Stimulated activated CD4-positive, alpha-beta T cell treated with anti-CD3 and anti-CD28 coated beads, Interleukin-2, amount 100 ng/mL, for 48 hours (primary cell): ENCODE data around the gene TMEM164.

ENCODE experiments used
- DNase-seq, 2 donors: peaks; one replicate each; pipeline ENCODE4 v3.0.0-alpha.2; 2020

The TMEM164 gene

DNA sequence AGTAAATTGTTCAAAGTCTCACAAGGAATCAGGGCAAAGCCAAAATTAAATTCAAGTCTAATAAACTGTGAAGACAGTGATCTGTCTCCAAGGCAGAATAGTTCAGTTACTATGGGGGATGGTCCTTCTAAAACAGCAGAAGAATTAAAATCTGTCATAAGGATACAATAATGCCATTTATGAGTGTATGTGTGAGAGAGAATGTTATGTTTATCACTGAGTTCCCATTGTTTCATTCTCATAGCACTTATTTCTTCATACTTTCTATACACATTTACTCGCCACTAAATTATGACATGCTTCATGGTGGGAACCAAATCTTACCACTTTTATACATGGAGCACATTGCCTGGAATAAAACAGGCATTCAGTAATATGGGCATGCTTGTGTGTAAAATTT is 212.5 kb downstream of the TMEM164 start:
- DNase-seq = no peak

DNA sequence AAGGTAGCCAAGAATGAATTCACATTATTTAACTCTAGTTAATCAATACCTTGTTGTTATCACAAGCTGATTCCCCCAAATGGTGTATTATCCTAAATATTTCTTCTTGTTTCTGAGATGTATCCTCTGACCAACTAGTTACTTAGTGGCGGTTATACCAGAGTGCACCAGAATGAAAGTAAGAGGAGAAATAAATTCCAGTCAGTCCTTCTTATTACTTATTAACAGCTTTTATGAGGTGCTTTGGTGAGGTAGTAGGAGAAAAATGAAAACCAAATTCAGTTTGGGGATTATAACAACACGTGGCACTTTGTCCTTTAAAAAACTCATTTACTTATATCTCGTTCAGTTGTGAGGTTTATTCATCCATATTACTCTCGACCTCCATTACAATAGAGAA is 213.1 kb downstream of the TMEM164 start:
- no peak for DNase-seq

DNA sequence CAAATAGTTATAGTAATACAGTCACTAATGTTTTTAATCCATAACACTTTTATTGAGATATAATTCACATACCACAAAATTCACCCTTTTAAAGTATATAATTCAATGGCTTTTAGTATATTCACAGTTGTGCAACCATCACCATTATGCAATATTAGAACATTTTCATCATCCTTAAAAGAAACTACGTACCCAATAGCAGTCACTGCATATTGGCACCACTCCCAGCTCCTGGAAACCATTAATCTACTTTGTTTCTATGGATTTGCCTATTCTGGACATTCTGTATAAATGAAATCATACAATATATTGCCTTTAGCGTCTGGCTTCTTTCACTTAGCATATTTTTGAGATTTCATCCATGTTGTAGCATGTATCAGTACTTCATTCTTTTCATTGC is 215.7 kb downstream of the TMEM164 start:
- DNase-seq = no peak

DNA sequence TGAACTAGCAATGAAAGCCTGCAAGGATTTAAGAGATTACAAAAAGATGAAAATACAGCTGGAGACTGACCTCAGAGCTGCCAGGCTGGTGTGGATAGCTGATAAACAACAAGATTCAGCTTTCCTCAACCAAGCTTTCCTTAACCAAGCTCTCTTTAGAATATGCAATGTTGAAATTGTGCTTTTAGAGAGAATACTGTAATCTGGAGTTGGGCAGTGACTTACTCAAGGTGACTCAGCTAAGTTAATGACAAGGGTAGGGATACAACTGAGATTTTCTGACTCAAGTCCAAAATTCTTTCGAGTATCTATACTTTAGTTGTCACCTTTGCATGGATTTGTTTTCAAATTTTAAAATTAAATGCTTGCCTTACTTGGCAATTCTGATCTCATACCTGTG is 217.0 kb downstream of the TMEM164 start:
- DNase-seq = no peak

DNA sequence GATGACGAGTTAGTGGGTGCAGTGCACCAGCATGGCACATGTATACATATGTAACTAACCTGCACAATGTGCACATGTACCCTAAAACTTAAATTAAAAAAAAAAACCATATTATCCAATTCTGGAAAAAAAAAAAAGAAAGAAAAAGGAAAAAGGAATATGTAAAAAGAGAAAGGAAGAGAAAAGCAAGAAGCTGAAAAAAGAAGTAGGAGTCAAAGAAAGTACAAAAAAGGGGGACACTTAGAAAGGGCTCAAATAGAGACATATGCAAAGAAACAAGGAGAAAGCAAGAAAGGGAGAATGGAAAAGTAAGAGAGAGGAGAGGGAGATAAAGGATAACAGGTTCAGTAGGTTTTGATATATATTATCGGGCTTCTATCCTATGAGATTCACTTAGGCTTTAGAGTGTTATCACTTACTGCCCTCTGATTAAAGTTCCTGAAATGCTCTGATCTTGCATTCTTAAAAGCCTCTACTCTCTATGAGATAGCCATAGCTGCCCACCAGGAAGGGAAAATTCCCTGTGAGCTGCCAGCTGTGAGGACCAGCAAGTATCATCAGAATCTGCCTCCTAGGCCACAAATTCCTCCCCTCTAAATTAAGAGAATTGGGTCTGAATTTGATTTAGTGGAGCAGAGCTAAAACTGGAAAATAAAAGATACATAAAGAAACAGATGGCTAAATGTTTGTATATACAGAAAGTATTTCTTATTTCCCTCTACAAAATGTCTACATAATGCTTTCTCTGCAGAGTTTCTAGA is 219.8 kb downstream of the TMEM164 start:
- no peak for DNase-seq

DNA sequence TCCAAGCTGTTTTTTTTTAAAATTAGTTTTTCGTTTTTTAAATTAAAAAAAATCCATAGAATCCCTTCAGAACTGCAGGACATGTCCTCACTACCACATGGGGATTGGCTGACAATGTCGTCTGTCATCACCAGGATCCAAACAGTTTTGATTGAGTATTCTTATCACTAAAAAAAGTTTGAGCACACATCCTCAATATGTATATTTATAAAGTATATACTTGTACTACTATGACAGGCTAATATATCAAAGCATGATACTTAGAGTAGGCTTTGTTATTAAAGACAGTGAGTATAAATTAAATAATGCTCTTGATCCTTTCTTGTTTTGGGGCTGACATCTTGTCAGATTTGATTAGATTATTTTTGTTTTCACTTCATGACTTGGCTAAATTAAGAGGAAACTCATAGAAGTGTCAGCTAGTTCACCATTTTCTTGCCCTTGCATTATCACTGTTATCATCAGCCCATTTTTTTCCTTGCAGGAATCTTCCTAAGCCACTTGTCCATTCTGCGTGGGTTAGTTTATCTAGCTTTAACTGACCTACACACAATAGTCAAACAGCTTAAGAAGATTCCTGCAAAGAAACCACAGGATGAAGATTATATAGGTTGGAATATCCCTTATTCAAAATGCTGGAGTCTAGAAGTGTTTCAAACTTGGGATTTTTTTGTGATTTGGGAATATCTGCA is 222.2 kb downstream of the TMEM164 start:
- no peak for DNase-seq

DNA sequence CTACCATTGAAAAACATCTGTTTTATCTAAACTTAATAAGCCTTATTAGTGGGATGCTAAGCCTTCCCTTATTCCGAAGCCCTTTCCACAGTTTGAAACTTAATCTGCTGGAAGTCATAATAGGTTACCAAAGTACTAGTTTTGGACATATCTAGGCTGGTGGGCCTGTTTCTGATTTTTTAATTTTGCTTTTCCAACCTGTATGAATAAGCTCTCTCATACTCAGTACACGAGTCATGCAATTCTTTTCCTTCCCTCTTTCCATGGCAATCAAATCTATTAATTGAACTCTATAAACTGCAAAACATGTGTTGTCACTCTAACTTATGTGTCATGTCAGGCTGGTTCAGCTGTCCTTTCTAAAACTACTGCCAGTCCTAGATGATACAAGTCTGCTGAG is 224.0 kb downstream of the TMEM164 start:
- no peak for DNase-seq
